Epithelial cell of proximal tubule (primary cell): ENCODE results near the gene MIOX. TPM values are rescaled to one million over a fixed set of nuclear protein-coding genes. Genes with fewer than 3 reads are reported as not detected.
"Not testable (repeated sequence)": the region's sequence is repeated elsewhere in the genome, so short reads cannot be mapped to it uniquely, and the experiment has no call there.

ENCODE experiments used
- DNase-seq: peaks from one replicate; pipeline ENCODE4 v3.0.0-alpha.2; 2011; ENCODE audit warnings: low read depth
- H3K4me3 ChIP-seq: 2 replicates; pipeline ENCODE4 v1.5.1; 2011; ENCODE audit warnings: low read depth, mild to moderate bottlenecking, low read length
- total RNA-seq: library from RNA; depleted of rRNA; stranded (reverse); fragments of >200 nt; gene quantifications from 2 replicates; pipeline ENCODE4 v1.2.3, GENCODE V29; 2015
- TF ChIP-seq, protein P1 (sequence below): conservative IDR thresholded peaks from 2 replicates; pipeline ENCODE4 v1.5.1; 2012; ENCODE audit warnings: low read depth, mild to moderate bottlenecking, low read length

The MIOX gene
- total RNA-seq, 1 donor from 2014 or later = not detected

- H3K4me3 ChIP-seq = peak overlapping the region; percentile 82
- no peak for DNase-seq
- TF ChIP-seq, protein P1, sequence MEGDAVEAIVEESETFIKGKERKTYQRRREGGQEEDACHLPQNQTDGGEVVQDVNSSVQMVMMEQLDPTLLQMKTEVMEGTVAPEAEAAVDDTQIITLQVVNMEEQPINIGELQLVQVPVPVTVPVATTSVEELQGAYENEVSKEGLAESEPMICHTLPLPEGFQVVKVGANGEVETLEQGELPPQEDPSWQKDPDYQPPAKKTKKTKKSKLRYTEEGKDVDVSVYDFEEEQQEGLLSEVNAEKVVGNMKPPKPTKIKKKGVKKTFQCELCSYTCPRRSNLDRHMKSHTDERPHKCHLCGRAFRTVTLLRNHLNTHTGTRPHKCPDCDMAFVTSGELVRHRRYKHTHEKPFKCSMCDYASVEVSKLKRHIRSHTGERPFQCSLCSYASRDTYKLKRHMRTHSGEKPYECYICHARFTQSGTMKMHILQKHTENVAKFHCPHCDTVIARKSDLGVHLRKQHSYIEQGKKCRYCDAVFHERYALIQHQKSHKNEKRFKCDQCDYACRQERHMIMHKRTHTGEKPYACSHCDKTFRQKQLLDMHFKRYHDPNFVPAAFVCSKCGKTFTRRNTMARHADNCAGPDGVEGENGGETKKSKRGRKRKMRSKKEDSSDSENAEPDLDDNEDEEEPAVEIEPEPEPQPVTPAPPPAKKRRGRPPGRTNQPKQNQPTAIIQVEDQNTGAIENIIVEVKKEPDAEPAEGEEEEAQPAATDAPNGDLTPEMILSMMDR = no peak
Observed at GRCh38 chr22:50530877-50531545, 44.4 kb downstream of the MIOX start.

DNA sequence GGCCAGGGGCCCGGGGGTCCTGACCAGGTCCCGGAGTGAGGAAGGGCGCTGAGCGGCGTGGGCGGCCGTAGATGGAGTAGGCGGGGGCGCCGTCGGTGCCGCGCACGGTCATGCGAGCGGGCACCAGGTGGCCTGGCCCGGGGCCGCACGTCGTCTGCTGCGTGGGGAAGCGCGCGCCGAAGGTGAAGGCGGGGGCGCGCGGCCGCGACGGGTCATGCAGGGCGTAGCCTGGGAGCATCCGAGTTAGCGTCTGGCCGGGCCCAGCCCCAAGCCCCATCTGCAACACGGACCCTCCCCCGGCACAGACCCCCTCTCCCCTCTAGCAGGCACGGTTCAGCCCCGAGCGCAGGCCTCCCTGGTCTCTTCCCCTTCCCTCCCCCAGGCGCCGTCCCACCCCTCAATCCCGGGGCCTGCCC, 44.9 kb downstream of the MIOX start:
- peak overlapping the region; percentile 82 for H3K4me3 ChIP-seq
- no peak for DNase-seq
- TF ChIP-seq, protein P1 = no peak

DNA sequence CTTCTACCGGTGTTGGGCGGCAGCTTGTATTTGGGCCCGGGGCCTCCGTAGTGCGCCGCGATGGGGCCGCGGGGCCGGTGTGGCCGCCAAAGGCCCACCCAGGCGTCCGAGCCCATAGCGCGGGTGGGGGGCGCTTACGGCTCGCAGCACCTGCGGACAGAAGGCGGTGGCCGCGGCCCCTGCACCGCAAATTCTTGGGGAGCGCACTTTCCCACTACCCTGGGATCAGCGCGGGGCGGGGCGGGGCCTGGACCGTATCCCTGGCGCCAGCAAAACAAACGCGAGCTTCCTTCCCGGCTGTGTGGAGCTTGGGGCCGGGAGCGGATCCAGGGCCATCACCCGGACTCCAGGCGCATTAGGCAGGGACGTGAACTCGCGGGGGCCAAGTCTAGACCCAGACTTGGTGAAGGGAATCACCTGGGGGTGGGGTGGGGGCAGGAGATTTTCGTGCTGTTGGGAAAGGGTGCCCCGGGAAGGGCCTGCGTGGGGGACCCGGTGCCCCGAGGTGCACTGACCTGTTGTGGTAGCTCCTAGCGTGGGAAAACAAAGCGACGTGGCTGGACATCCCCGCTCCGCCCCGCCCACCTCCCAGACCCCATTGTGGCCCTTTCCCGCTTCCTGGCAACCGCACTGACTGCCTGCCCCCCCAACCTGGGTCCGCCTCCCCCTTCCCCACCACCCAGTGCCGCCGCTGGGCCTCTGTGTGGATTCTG, 45.5 kb downstream of the MIOX start:
- peak overlapping the region; percentile 82 for H3K4me3 ChIP-seq
- DNase-seq = no peak
- TF ChIP-seq, protein P1 = no peak

DNA sequence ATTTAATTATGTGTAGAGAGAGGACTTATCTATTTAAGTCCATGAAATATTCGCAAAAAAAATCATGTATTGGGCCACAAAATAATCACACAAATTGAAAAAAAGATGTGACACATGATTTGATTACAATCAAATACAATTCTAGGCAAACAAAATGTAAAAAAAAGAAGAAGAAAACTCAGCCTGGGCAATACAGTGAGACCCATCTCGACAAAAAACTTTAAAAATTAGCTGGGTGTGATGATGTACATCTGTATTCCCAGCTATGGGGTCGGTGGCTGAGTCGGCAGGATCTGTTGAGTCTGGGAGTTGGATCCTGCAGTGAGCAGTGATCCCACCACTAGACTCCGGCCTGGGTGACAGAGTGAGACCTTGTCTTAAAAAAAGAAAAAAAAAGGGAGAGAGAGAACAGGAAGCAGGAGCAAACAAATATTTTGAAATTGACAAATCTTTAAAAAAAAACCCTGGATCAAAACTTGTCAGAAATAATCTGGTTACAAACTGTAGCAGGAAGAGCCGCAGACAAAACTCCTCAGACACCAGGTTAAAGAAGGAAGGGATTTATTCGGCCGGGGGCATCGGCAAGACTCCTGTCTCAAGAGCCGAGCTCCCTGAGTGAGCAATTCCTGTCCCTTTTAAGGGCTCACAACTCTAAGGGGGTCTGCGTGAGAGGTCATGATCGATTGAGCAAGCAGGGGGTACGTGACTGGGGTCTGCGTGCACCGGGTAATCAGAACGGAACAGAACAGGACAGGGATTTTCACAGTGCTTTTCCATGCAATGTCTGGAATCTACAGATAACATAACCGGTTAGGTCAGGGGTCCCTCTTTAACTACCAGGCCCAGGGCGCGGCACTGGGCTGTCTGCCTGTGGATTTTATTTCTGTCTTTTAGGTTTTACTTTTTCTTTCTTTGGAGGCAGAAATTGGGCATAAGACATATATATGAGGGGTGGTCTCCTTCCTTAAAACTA, 46.5 kb downstream of the MIOX start:
- no peak for DNase-seq
- TF ChIP-seq, protein P1 = no peak
- H3K4me3 ChIP-seq = peak overlapping the region; percentile 82

DNA sequence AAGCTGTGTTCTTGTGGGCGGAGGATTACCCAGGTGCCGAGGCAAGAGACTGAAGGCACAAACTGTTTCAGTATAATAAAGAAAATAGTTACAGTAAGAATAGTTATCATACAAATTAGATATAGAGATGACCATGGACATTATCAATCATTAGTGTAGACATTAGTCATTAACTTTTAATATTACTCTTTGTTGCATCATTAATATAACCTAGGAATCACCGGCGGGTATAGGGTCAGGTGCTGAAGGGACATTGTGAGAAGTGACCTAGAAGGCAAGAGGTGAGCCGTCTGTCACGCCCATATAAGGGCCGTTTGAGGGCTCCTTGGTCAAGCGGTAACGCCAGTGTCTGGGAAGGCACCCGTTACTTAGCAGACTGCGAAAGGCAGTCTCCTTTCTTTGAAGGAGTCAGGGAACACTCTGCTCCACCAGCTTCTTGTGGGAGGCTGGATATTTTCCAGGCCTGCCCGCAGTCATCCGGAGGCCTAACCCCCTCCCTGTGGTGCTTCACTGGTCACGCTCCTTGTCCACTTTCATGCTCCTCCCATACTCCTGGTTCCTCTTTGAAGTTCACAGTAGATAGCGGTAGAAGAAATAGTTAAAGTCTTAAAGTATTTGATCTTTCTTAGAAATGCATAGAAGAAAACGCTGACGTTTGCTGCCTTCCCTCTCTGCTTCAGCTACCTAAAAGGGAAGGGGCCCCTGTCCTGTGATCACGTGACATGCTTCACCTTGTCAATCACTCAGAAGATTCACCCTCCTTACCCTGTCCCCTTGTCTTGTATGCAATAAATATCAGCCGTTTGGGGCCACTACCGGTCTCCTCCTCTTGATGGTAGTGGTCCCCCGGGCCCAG, 47.4 kb downstream of the MIOX start:
- not testable (repeated sequence) for DNase-seq, H3K4me3 ChIP-seq

- H3K4me3 ChIP-seq = no peak overlapping the region
- no peak for DNase-seq
- TF ChIP-seq, protein P1 = no peak
Observed at GRCh38 chr22:50535113-50535512, 48.5 kb downstream of the MIOX start.
